ENCODE results near the gene GIPC2. TPM values are rescaled to one million over a fixed set of nuclear protein-coding genes. Genes with fewer than 3 reads are reported as not detected.
"Not testable (repeated sequence)": the region's sequence is repeated elsewhere in the genome, so short reads cannot be mapped to it uniquely, and the experiment has no call there.

The GIPC2 gene
- total RNA-seq, 4 donors from 2014 or later = 14.2 to 40.1 (median 24.1) TPM

- Histone ChIP-seq H3K4me1 (peaks cover 0 to 8% (median 0%) of the 10 kb centered on the region in 4 donors), H3K4me3 (no peak overlapping the region), H3K36me3 (no peaks in the 10 kb centered on the region), H3K9me3 (no peaks in the 10 kb centered on the region), H3K27ac (no peak overlapping the region), H3K27me3 (no peaks in the 10 kb centered on the region)
- in situ Hi-C loops (cut with MboI; ENCODE audit: low pct_ligation_motif_present in 1 of 4, low pct_unique_long_range_greater_than_20kb in 1 of 4, low sequenced_read_pairs in 3 of 4) (no loop called here), intact Hi-C loops (cut with DNase I; ENCODE audit: low total_unique reads) (no loop called here)
- no peak for TF ChIP-seq CTCF (IDR thresholded peaks at IDR 0.05)
- no peak for TF ChIP-seq POLR2AphosphoS5 (IDR thresholded peaks at IDR 0.05)
- no peak for TF ChIP-seq EP300 (IDR thresholded peaks at IDR 0.05; ENCODE audit: low read depth)
- TF ChIP-seq POLR2A (IDR thresholded peaks at IDR 0.05) = no peak
- 60 to 62% methylated on average over 2 of the region's 2 CpGs for WGBS, 2 donors (ENCODE audit: low coverage in 1 of 2)
- no peak for DNase-seq
Observed at GRCh38 chr1:78061825-78062523, 16.2 kb downstream of the GIPC2 start.

DNA sequence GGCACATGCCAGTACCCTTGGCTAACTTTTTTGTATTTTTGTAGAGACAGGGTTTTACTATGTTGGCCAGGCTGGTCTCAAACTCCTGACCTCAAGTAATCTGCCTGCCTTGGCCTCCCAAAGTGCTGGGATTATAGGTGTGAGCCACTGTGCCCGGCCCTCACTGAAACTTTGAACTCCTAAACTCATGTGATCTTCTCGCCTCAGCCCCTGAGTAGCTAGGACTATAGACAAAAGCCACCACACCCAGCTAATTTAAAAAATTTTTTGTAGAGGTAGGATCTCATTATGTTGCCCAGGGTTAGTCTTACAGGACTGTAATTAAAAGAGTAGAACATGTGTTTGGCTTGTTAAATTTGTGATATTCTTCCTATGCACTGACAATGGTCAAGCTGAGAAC lies 19.1 kb downstream of the GIPC2 start:
- H3K4me3 ChIP-seq; in situ Hi-C loops (cut with MboI; ENCODE audit: low pct_ligation_motif_present in 1 of 4, low pct_unique_long_range_greater_than_20kb in 1 of 4, low sequenced_read_pairs in 3 of 4); H3K27ac ChIP-seq; H3K27me3 ChIP-seq; intact Hi-C loops (cut with DNase I; ENCODE audit: low total_unique reads); DNase-seq; H3K9me3 ChIP-seq; H3K36me3 ChIP-seq: not testable (repeated sequence)
- H3K4me1 ChIP-seq = peaks cover 0 to 16% (median 4%) of the 10 kb centered on the region in 4 donors
- WGBS, 2 donors (ENCODE audit: low coverage in 1 of 2) = 60% methylated on average over 2 of the region's 2 CpGs; no CpG with 5 or more reads in 1 of the 2 donors

- 46% methylated on average over 3 of the region's 3 CpGs; no CpG with 5 or more reads in 1 of the 2 donors for WGBS, 2 donors (ENCODE audit: low coverage in 1 of 2)
- no peak for DNase-seq
- Histone ChIP-seq H3K4me1 (peaks cover 0 to 20% (median 10%) of the 10 kb centered on the region in 4 donors), H3K27me3 (no peaks in the 10 kb centered on the region), H3K4me3 (no peak overlapping the region), H3K36me3 (no peaks in the 10 kb centered on the region), H3K27ac (no peak overlapping the region), H3K9me3 (no peaks in the 10 kb centered on the region)
- TF ChIP-seq EP300 (IDR thresholded peaks at IDR 0.05; ENCODE audit: low read depth) (no peak), POLR2A (IDR thresholded peaks at IDR 0.05) (no peak), CTCF (IDR thresholded peaks at IDR 0.05) (no peak), POLR2AphosphoS5 (IDR thresholded peaks at IDR 0.05) (no peak)
- in situ Hi-C loops (cut with MboI; ENCODE audit: low pct_ligation_motif_present in 1 of 4, low pct_unique_long_range_greater_than_20kb in 1 of 4, low sequenced_read_pairs in 3 of 4) (no loop called here), intact Hi-C loops (cut with DNase I; ENCODE audit: low total_unique reads) (no loop called here)
Observed at GRCh38 chr1:78068681-78069283, 23.0 kb downstream of the GIPC2 start.

DNA sequence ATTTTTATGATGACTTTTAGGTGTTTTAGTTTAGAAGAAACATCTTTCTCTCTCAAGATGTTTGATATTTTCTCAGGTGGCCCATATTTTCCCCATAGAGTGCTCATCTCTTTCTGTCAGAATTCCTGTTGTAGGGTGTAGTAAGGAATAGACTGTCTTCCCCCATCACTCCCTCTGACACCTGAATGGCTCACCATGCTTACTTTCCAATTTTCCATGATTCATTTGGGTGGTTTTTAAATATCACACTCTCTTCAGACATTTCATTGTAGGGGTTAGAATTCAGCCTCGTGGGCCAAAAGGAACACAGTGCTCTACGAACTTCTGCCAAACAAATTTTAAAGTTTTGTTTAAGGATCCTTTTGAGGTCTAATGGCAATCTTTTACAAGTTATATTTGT lies 24.0 kb downstream of the GIPC2 start:
- H3K27ac ChIP-seq = no peak overlapping the region
- TF ChIP-seq EP300 (IDR thresholded peaks at IDR 0.05; ENCODE audit: low read depth) = no peak
- no peak for TF ChIP-seq POLR2AphosphoS5 (IDR thresholded peaks at IDR 0.05)
- TF ChIP-seq CTCF (IDR thresholded peaks at IDR 0.05) = no peak
- TF ChIP-seq POLR2A (IDR thresholded peaks at IDR 0.05) = no peak
- no peaks in the 10 kb centered on the region for H3K36me3 ChIP-seq
- H3K9me3 ChIP-seq = no peaks in the 10 kb centered on the region
- intact Hi-C loops (cut with DNase I; ENCODE audit: low total_unique reads) (no loop called here), in situ Hi-C loops (cut with MboI; ENCODE audit: low pct_ligation_motif_present in 1 of 4, low pct_unique_long_range_greater_than_20kb in 1 of 4, low sequenced_read_pairs in 3 of 4) (no loop called here)
- 65 to 85% methylated on average over 2 of the region's 2 CpGs for WGBS, 2 donors (ENCODE audit: low coverage in 1 of 2)
- no peak overlapping the region for H3K4me3 ChIP-seq
- H3K27me3 ChIP-seq = no peaks in the 10 kb centered on the region
- DNase-seq = no peak
- peaks cover 0 to 15% (median 10%) of the 10 kb centered on the region in 4 donors for H3K4me1 ChIP-seq
